ENCODE data around the gene VAMP8.

DNA sequence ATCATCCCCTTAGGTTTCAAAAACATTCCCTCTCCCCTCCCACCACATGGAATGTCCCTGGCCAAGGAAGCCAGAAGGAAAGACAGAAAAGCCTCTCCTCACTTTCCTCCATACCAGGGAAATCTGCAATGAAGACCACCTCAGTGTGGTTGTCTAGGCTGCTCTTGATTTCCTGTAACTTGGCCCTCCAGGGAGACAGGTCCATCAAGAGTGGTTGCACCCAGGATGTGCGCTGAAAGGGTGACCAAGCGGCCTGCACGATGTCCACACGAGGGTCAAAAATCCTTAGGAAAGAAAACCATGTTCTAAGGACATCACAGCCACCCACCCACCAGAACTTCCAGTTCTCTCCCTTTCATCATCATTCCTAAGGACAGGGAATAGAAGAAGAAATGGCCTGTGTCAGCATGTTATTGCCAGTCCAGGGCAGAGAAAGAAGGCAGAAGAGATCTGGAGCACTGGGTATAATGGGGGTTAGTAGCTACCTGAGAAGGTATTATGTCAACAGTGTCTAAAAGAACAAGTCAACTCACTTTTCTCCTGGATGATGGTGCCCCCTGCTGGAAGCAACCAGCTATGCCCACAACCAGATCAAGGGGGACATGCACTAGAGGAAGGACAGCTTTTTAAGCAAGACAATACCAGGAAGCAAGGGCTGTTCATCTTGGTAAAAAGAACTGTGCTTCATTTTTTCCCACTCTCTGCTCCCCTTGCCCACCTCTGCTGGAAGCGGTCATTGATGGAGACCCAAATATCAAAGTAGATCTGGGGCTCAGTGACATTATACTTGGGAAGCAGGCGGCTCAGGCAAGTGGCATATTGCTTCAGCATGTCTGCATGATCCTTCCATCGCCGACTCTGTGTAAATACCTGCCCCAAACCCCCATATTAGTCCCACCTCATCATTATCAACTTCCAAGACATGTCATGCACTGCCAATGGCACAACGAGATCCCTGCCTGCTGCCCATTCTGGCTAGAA is 25.4 kb upstream of the VAMP8 start:
- TF ChIP-seq SUZ12 (IDR thresholded peaks at IDR 0.05; ENCODE audit: extremely low read depth, insufficient read depth, insufficient read length) (no peak), ZNF274 (IDR thresholded peaks at IDR 0.05; ENCODE audit: low read depth, low read length) (no peak)
